Choroid plexus epithelial cell (primary cell): Measurements from ENCODE around the gene RGS2.

Source experiments
- DNase-seq: peaks from one replicate; pipeline ENCODE4 v3.0.0-alpha.2; 2010; ENCODE audit warnings: low read depth
- H3K4me3 ChIP-seq: 2 replicates; pipeline ENCODE4 v1.5.1; 2011; ENCODE audit warnings: low read depth, mild to moderate bottlenecking, control low read depth, low read length, moderate library complexity
- TF ChIP-seq, protein P1 (sequence below): conservative IDR thresholded peaks from 2 replicates; pipeline ENCODE4 v1.5.1; 2011; ENCODE audit warnings: low read depth, mild to moderate bottlenecking, control low read depth, inconsistent platforms, low read length, moderate library complexity

RGS2 gene

DNA sequence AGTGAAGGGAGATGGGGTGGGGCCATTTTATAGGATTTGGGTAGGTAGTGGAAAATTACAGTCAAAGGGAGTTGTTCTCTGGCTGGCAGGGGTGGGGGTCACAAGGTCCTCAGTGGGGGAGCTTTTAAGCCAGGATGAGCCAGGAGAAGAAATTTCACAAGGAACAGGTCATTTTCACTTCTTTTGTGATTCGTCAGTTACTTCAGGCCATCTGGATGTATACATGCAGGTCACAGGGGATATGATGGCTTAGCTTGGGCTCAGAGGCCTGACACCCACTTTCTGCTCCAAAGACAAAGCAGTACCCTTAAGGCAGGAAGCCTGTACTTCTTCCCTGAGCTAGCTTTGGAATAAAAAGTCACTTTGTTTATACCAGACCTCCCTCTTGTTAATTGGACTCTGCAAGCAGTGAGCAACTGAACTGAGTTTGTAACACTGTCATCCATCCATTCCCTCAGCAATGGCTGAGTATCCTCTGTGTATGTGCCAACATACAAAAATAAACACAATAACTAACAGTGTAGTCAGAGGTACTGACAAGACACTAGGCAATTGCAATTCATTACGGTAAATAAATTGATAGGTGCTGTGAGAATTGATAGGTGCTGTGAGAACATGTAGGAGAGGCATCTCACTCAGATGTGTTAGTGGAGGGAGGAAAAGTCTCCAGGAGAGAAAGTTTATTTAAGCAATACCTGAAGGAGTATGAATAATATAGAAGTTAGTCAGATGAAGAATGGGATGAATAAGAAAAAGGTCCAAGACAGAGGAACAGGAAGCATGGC lies 14.7 kb upstream of the RGS2 start:
- H3K4me3 ChIP-seq = no peak overlapping the region
- DNase-seq = no peak
- TF ChIP-seq, protein P1, sequence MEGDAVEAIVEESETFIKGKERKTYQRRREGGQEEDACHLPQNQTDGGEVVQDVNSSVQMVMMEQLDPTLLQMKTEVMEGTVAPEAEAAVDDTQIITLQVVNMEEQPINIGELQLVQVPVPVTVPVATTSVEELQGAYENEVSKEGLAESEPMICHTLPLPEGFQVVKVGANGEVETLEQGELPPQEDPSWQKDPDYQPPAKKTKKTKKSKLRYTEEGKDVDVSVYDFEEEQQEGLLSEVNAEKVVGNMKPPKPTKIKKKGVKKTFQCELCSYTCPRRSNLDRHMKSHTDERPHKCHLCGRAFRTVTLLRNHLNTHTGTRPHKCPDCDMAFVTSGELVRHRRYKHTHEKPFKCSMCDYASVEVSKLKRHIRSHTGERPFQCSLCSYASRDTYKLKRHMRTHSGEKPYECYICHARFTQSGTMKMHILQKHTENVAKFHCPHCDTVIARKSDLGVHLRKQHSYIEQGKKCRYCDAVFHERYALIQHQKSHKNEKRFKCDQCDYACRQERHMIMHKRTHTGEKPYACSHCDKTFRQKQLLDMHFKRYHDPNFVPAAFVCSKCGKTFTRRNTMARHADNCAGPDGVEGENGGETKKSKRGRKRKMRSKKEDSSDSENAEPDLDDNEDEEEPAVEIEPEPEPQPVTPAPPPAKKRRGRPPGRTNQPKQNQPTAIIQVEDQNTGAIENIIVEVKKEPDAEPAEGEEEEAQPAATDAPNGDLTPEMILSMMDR = no peak

DNA sequence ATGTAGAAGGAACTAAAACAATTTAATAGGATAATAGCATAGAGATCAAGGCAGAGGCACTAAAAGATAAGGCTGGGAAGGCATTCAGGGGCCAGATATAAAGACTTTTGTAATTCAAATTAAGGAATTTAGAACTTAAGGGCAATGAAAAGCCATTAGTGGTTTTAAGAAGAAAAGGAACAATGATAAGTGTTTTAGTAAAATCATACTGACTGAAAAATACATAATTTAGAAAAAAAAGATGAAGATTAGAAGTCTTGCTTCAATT lies 14.1 kb upstream of the RGS2 start:
- TF ChIP-seq, protein P1 = no peak
- H3K4me3 ChIP-seq = no peak overlapping the region

DNA sequence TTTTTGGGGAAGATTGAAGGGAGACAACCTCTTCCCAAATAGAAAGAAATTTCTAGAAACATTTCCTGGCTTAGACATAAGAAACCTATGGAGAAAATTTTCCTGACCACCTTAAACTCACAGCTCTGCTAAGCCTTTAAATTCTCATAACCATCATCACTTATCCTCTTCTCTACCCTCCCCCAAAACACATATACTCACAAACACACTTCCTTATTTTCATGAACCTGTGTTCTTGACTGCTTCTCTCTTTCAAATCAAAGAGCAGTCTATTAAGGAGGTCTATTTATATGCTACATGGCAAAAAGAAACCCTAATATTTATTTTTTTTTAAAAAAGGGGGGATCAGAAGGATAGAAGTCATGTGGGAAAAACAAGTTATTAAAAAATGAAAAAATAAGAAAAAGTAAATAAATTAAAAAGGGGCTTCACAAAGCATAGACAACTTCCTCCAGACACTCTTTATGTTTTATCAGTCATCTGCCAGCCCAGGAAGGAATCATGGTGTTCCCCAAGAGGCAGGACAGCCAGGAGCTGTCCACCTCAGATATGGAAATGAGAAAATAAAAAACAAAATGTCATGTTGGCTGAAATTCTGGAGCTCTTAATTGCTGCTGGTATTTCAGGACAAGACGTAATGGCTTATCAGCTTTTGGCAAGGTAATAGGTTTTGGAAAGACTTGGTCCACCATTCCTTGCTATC lies 12.8 kb upstream of the RGS2 start:
- DNase-seq = no peak
- no peak overlapping the region for H3K4me3 ChIP-seq
- TF ChIP-seq, protein P1 = no peak

More for the DNA sequence above, 14.1 kb upstream of the RGS2 start:
- DNase-seq = no peak

DNA sequence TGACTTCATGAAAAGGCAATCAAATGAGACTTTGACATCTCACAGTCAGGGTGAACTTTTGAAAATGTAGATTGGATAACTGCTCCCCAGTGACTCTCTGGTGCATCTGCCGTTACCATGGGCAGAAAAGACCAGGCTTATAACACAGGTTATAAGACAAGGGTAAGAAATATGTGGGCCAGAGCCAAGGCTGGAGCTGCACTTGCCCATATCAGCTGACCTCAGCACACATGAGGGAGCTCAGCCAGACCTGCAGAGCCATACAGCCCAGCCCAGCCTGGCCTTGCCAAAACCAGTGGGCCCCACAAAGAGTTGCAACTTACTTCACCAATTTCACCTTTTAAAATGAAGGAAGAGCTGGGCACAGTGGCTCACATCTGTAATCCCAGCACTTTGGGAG lies 11.7 kb upstream of the RGS2 start:
- TF ChIP-seq, protein P1 = no peak
- DNase-seq = no peak
- H3K4me3 ChIP-seq = no peak overlapping the region

DNA sequence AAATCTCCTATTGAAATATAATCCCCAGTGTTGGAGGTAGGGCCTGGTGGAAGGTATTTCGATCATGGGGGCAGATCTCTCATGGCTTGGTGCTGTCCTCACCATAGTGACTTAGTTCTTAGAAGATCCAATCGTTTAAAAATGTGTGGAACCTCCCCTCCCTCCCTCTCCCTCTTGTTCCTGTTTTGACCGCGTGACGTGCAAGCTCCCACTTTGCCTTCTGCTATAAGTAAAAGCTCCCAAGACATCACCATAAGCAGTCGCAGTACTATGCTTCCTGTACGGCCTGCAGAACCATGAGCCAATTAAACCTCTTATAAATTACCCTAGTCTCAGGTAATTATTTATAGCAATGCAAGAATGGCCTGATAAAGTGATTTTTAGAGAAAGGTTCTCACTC lies 10.9 kb upstream of the RGS2 start:
- TF ChIP-seq, protein P1 = no peak
- DNase-seq = no peak
- no peak overlapping the region for H3K4me3 ChIP-seq

DNA sequence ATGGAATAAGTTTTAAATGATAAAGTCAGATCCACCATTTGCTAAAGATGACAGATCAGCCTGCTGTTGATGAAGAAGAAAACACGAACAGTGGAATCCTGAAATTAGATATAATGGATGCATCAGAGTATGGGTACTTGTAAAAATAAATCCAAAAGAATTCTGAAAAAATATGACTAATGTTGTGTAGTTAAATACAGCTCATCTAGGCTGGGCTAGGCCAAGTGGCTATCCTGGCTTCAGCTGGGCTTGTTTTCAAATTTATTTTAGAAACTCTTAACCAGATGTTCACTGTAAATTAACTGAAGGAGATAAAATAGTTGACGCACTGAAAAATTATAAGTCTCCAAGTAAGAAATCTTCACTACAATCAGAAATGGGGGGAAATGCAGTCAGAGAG lies 7.4 kb upstream of the RGS2 start:
- H3K4me3 ChIP-seq = no peak overlapping the region
- TF ChIP-seq, protein P1 = no peak
- no peak for DNase-seq

DNA sequence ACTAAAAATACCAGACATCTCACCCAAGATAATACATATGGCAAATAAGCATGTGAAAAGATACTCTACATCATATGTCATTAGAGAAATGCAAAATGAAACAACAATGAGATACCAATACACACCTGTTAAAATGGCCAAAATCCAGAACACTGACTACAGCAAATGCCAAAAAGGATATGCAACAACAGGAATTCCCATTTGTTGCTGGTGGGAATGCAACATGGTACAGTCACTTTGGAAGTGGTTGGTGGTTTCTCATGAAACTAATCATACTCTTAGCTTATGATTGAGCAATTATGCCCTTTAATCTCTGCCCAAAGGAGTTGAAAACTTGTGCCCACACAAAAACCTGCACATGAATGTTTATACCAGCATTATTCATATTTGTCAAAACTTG lies 6.4 kb upstream of the RGS2 start:
- TF ChIP-seq, protein P1 = no peak
- no peak overlapping the region for H3K4me3 ChIP-seq
- DNase-seq = no peak
